ENCODE results near the gene SBK3. TPM values are rescaled to one million over a fixed set of nuclear protein-coding genes. Genes with fewer than 3 reads are reported as not detected.
A peak's percentile ranks its signal among the peaks of the same experiment; 100 is the strongest.

The SBK3 gene
- total and polyA plus RNA-seq, 10 of the 15 experiments (the other 5 are each of a cell fraction or from before 2014, with no cell fraction given) = not detected

DNA sequence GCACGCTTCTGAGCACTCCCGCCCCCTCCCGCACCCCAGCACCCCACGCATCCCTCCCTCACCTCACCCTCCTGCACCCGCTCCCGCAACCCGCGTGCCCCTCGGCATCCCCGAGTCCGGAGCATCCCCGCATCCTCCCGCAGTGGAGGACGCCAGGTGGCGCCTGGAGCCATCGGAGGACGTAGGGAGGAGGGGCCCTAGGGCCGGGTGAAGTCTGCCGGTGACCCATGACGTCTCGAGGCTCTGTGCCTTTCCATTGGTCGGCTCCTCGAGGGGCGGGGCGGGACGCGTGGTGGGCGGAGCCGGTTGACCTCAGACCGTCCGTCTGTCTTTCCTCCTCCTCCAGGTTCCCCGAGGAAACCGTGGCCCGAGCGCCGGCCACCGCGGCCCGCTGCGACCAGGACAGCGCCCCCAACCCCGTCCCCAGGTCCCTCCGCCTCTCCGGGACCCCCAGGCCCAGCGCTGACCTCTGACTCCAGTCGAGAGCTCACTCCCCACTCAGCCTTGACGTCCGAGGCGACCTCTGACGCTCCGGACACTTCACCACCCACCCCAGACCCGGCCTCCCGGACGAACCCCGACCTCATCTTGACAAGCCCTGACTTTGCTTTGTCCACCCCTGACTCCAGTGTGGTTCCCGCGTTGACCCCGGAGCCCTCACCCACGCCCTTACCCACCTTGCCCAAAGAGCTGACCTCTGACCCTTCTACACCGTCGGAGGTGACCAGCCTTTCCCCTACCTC, 28.3 kb downstream of the SBK3 start (continued):
- TF ChIP-seq IRF5 (IDR thresholded peaks at IDR 0.05; ENCODE audit: borderline replicate concordance) (no peak), CHD2 (IDR thresholded peaks at IDR 0.05; ENCODE audit: borderline replicate concordance, low read depth, low read length) (peak; percentile 84), MLLT1 (IDR thresholded peaks at IDR 0.05) (no peak), CHD4 (IDR thresholded peaks at IDR 0.05) (no peak), KLF5 (IDR thresholded peaks at IDR 0.05; ENCODE audit: partially characterized antibody) (no peak), LARP7 (IDR thresholded peaks at IDR 0.05) (0 out of 2 replicates have a peak, but pooled peaks have one; percentile 47), RAD51 (IDR thresholded peaks at IDR 0.05) (no peak), PKNOX1 (IDR thresholded peaks at IDR 0.05) (no peak), NR2C1 (IDR thresholded peaks at IDR 0.05) (peak; percentile 62), SPI1 (IDR thresholded peaks at IDR 0.05; ENCODE audit: borderline replicate concordance, insufficient read depth, low read depth, low read length) (no peak), CUX1 (IDR thresholded peaks at IDR 0.05; ENCODE audit: insufficient replicate concordance, low read depth, low read length) (no peak), CEBPZ (IDR thresholded peaks at IDR 0.05; ENCODE audit: low read depth, low read length) (no peak), NR2F1 (conservative IDR thresholded peaks at IDR 0.05) (peak; percentile 97), STAT1 (conservative IDR thresholded peaks at IDR 0.05) (no peak), NFYA (IDR thresholded peaks at IDR 0.05; ENCODE audit: borderline replicate concordance, low read depth, low read length) (no peak)
- TF ChIP-seq, protein P1, sequence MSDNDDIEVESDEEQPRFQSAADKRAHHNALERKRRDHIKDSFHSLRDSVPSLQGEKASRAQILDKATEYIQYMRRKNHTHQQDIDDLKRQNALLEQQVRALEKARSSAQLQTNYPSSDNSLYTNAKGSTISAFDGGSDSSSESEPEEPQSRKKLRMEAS (IDR thresholded peaks at IDR 0.05; ENCODE audit: low read depth, low read length) = no peak
